Activated CD4-positive, CD25-positive, alpha-beta regulatory T cell treated with anti-CD3 and anti-CD28 coated beads, Interleukin-2, amount 50 U/mL, for 16 hours (primary cell): ENCODE data around the gene IQCE.
"Not testable (repeated sequence)": the region's sequence is repeated elsewhere in the genome, so short reads cannot be mapped to it uniquely, and the experiment has no call there.

Experiments
- DNase-seq: peaks from one replicate; pipeline ENCODE4 v3.0.0-alpha.2; 2020; ENCODE audit warnings: low read depth, low spot score

IQCE gene

GRCh38 chr7:2533566-2533965 is 25.2 kb upstream of the IQCE start:
- DNase-seq, result not testable (repeated sequence)

GRCh38 chr7:2534214-2534613 is 24.6 kb upstream of the IQCE start:
- DNase-seq, result not testable (repeated sequence)

GRCh38 chr7:2535872-2536627 is 22.7 kb upstream of the IQCE start:
- DNase-seq, result not testable (repeated sequence)

GRCh38 chr7:2537981-2538851 is 20.6 kb upstream of the IQCE start:
- DNase-seq, result no peak

- no peak for DNase-seq
Measured at GRCh38 chr7:2539031-2539911, 19.5 kb upstream of the IQCE start.

- DNase-seq, result no peak
Measured at GRCh38 chr7:2540133-2540532, 18.6 kb upstream of the IQCE start.

- no peak for DNase-seq
Measured at GRCh38 chr7:2540641-2541051, 18.1 kb upstream of the IQCE start.

GRCh38 chr7:2541291-2542010 is 17.3 kb upstream of the IQCE start:
- no peak for DNase-seq

- DNase-seq, result no peak
Measured at GRCh38 chr7:2542011-2542915, 16.5 kb upstream of the IQCE start.

- no peak for DNase-seq
Measured at GRCh38 chr7:2542916-2543871, 15.6 kb upstream of the IQCE start.

- DNase-seq, result no peak
Measured at GRCh38 chr7:2544541-2545188, 14.1 kb upstream of the IQCE start.

GRCh38 chr7:2545746-2546425 is 12.9 kb upstream of the IQCE start:
- DNase-seq, result no peak

- no peak for DNase-seq
Measured at GRCh38 chr7:2546776-2547586, 11.8 kb upstream of the IQCE start.

- DNase-seq, result no peak
Measured at GRCh38 chr7:2551418-2551817, 7.4 kb upstream of the IQCE start.

- no peak for DNase-seq
Measured at GRCh38 chr7:2553108-2553507, 5.7 kb upstream of the IQCE start.

- DNase-seq, result no peak
Measured at GRCh38 chr7:2553831-2554581, 4.8 kb upstream of the IQCE start.
